A673 (cell line): ENCODE data around the gene PRKD1.

Source experiments
- EZH2 ChIP-seq: fragments of 200-600 bp; sonication (generic); IDR thresholded peaks from 2 replicates; pipeline ENCODE4 v1.6.1; 2017; ENCODE audit warnings: borderline replicate concordance, low read depth, mild to moderate bottlenecking, mixed read lengths, antibody characterized with exemption, low read length; ENCODE audit not compliant: poor library complexity, severe bottlenecking
- TF ChIP-seq, protein P1 (sequence below): fragments of 300-800, 200-600 bp; sonication (generic); conservative IDR thresholded peaks from 2 replicates; pipeline ENCODE4 v1.5.1; 2017; ENCODE audit warnings: low read depth, mild to moderate bottlenecking, antibody characterized with exemption, low read length, moderate library complexity, mixed read lengths

DNA sequence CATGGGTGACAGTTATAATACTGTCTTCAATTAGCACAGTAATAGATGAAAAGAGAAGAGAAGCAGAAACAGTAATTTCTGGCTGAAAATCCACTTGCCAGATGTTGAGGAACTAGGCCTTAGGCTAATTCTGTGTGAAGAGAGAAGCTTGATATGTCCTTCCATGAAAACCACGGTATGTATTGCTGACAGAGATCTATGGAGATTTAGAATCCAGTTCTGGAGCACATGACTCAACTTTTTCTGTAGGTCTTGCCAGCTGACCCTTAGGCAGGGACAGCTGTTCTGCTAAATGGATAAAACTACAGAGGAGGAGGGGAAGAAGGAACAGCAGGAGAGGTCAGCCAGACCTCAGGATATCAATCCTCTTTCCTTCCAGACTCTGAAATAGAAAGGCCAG, 211.5 kb downstream of the PRKD1 start:
- TF ChIP-seq, protein P1, sequence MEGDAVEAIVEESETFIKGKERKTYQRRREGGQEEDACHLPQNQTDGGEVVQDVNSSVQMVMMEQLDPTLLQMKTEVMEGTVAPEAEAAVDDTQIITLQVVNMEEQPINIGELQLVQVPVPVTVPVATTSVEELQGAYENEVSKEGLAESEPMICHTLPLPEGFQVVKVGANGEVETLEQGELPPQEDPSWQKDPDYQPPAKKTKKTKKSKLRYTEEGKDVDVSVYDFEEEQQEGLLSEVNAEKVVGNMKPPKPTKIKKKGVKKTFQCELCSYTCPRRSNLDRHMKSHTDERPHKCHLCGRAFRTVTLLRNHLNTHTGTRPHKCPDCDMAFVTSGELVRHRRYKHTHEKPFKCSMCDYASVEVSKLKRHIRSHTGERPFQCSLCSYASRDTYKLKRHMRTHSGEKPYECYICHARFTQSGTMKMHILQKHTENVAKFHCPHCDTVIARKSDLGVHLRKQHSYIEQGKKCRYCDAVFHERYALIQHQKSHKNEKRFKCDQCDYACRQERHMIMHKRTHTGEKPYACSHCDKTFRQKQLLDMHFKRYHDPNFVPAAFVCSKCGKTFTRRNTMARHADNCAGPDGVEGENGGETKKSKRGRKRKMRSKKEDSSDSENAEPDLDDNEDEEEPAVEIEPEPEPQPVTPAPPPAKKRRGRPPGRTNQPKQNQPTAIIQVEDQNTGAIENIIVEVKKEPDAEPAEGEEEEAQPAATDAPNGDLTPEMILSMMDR: no peak
- TF ChIP-seq EZH2: no peak
